Caki2 (cell line): ENCODE data around the gene HDAC3. TPM values are rescaled to one million over a fixed set of nuclear protein-coding genes. Genes with fewer than 3 reads are reported as not detected.

Experiments used
- DNase-seq: peaks from one replicate; pipeline ENCODE4 v3.0.0-alpha.2; 2015; ENCODE audit warnings: low read depth
- in situ Hi-C: cut with HindIII; loops from 2 replicates; pipeline ENCODE4 v1.10.0; 2016; ENCODE audit warnings: low sequenced_read_pairs, low pct_unique_long_range_greater_than_20kb, mixed read lengths
- total RNA-seq: library from RNA; depleted of rRNA; stranded (reverse); fragments of >200 nt; shearing (Covaris generic); gene quantifications from 2 replicates; pipeline ENCODE4 v1.2.3, GENCODE V29; 2014; ENCODE audit warnings: low replicate concordance

HDAC3 gene
- total RNA-seq, 1 experiment from 2014 or later, result 114 TPM

DNA sequence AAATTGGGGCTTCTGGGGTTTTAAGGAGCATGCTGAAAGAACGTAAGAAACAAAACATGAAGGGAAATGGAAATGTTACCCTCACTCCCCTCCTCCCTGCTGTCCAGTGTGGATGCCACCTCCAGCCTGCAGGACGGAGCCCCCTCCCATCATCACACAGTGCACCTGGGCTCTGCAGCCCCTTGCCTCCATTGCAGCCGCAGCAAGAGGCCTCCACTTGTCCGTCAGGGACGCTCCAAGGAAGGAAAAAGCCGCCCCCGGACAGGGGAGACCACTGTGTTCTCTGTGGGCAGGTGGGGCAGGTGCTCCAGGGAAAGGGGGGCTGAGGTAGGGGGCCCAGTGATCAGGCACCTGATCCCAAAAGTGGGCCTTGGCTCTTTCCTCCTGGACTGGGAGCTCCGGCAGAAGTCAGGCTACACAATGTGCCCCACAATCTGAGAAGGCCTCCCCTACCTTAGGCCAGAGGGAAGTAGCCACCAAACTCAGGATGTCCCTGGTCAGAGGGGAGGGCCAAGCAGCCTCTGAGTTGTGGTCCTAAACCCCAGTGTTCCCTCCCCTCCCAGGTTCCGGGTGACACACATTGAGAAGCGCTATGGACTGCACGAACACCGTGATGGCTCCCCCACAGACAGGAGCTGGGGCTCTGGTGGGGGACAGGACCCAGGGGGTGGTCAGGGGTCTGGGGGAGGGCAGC is 2.9 kb upstream of the HDAC3 start:
- no peak for DNase-seq
- in situ Hi-C loops, result no loop called here

DNA sequence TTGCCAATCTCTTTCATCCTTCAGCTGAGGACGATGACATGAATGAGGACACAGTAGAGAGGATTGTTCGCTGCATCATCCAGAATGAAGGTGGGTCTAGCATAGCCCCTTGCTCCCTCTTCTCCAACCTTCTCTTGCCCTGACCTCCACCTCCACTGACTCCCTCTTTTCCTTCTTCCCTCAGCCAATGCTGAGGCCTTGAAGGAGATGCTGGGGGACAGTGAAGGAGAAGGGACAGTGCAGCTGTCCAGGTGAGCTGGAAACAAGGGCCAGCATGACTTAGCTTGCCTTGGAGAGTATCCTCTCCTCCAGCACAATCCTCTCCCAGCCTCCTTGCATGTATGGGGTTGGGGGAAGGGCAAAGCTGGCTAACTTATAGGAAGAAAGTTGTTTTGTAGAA is 2.1 kb upstream of the HDAC3 start:
- no peak for DNase-seq
- in situ Hi-C loops, result no loop called here

DNA sequence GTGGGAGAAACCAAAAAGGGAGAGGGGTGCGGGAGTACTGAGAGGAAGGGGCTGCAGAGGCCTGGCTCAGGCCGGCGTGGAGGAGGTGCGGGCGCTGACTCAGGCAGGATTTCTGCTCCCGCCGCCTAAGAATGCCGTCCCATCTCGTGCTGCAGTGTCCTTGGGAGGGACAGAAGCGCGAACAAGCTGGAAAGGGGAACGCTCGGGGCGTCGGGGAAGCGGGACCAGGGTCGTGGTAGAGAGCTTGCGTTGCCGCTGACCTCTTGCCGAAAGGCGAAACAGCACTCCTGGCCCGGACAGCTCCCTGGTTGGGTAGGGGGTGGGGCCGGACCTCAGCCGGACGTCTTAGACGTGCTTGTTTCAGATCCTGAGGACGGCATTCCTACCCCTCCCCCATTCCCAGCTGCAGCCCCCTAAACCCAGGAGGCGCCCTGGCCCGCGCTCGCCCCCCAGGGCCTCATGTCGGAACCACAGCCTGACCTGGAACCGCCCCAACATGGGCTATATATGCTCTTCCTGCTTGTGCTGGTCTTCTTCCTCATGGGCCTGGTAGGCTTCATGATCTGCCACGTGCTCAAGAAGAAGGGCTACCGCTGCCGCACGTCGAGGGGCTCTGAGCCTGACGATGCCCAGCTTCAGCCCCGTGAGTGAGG is 1.2 kb upstream of the HDAC3 start:
- no peak for DNase-seq
- in situ Hi-C loops, result no loop called here

DNA sequence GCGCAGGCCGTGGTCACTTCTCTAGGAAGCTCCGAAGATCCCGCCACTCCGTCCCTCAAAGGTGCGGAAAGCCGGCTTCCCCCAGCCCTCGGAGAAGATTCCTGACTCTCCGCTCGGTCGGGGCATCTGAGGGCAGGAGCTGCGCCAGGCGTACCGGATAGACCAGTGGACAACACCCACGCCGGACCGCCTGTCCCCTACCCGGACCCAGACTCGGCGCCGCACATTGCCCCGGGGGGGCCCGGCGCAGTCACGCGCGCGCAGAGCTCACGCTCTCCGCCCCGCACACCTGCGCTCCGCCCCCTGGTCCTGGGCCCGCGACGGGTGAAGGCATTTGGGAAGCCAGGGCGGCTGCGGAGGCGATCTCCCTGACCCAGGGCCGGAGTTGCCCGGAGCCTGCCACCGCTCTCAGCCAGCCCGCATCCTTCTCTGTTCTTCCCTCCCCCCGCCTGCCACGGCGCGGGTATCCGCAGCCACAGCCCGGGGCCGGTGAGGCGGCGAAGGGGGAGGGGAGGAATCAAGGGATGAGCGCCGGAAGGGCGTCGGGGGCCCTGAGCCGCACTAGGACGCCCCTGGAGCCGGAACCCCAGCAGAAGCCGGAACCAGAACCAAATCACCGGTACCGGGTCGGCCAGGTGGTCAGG is 596 bp upstream of the HDAC3 start:
- DNase-seq, result no peak
- in situ Hi-C loops, result no loop called here

DNA sequence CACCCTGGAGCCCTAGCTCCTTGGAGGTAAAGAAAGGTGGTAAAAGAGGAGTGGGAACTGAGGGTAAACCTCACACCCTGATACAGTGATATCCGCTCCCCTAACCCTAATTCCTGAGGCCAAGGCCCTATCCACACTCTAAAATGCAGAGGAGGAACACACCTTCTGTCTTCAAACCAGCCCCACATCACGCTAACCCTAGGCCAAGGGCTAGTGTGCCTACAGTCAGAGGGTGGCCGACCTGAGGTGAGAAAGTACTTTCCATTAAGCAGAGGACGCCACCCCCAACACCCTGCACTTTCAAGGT is 590 bp downstream of the HDAC3 start:
- in situ Hi-C loops, result no loop called here
- DNase-seq, result no peak

DNA sequence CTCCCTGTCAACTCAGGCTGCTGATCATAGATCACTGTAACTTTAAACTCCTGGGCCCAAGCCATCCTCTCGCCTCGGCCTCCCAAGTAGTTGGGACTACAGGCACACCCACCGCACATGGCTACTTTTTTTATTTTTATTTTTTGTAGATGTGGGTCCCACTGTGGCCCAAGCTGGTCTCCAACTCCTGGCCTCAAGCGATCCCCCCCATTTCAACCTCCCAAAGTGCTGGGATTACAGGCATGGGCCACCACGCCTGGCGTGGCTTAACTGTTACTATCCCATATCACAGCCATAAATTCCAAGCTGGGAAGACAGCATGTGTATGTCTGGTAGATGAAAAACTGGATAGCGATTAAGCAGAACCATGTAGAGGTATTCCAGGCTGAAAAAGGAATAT is 1.0 kb downstream of the HDAC3 start:
- DNase-seq, result no peak
- in situ Hi-C loops, result no loop called here

DNA sequence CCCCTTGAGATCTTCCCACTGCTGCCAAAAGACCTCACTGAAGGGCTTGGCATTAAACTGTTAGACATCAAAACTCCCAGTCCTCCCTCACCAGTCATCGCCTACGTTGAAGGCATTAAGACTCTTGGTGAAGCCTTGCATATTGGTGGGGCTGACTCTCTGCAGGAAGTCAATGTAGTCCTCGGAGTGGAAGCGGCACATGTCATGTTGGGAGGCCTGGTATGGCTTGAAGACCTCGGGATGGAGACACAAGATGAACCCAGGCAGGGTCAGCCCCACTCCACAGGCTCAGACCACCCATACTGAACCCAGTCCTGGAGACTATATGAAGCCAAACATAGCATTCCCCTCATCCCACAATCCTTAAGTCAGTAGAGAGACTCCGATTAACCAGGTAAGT is 1.9 kb downstream of the HDAC3 start:
- in situ Hi-C loops, result no loop called here
- DNase-seq, result no peak

DNA sequence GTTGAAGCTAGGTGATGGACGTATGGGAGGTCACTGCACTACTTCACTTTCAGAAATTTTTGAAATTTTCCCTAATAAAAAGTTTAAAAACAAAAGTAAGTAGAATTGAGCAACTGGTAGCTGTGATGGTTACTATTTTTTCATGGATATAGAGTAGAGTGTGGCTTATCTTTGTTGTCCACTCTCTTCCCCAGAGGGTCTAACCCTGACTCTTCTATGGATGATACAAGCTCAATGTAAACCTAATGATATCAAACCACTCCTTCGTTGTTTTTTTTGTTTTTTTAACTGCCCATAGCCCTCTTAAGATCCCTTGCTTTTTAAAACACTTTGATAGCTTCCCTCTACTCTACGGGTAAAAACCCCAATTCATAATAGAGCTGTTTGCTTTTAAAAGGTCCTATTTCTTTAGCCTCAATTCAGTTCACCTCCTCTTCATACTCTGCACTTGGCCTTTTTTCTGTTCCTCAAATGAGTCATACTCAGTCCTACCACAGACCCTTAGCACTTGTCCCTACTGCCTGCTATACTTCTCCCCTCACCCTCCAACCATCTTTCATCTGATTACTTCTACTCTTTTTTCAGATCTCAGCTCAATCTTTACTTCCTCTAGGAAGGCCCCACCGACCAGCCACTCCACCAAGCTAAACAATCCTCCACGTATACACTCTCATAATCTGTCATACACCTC is 2.6 kb downstream of the HDAC3 start:
- in situ Hi-C loops, result no loop called here
- DNase-seq, result no peak

DNA sequence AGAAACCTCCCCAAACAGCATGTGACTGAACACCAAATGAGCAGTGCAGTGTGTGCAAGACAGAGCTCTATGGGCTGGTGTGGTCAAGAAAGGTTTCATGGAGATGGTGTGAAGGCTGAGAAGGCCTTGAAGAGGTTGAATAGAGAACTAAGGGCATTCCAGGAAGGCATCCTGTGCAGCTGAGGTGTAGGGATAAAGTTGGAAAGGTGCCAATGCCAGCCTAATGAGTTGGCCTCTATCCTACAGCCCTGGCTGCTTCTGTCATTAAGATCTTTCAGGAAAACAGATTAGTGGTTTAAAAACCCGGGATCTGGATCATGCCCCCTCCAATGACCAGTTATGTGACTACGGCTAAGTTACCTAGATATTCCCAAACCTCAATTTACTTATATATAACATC is 4.0 kb downstream of the HDAC3 start:
- no peak for DNase-seq
- in situ Hi-C loops, result no loop called here

DNA sequence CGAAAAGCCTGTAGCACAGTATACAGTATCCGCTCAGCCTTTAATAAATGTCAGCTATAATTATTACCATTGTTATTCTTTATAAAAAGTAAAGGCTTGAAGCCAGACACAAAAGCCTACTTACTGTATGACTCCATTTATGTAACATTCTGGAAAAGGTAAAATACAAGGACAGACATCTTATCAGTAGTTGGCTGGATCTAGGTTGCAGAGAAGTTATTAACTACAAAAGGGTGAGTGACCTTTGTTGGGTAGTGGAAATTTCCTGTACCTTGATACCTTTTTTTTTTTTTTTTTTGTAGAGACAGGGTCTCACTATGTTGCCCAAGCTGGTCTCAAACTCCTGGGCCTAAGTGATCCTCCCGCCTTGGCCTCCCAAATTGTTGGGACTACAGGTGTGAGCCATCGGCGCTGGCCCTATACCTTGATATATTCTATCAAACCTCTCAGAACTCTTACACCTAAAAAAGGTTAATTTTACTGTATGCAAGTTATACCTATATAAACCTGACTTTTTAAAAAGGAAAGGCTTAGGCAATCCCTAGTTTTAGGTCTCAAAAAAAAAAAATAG is 6.0 kb downstream of the HDAC3 start:
- no peak for DNase-seq
- in situ Hi-C loops, result no loop called here

DNA sequence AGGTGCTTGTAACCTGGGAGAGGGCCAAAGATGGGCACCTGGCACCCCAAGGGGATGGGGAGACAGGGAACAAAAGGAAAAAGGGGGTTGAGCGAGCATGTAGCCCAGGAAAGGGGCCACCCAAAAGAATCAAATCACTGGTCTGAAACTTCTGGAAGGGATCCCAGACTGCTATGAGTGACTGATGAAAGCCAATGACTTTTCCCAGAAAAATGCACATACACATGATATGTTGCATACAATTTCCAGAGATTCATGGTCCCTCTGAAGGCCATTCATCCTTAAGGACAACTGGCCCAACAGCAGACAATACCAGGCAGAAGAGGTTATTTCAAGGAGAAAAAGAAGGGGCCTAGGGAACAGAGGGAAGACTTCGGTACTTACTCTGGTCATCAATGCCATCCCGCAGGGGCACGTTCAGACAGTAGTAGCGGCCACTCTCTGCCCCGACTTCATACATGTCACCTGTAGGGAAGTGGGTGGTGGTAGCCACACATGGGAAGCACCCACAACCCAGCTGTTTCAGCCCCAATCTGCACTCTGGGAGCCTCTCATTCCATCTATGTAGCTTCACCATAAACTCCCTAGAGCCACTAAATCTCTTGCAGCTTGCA is 8.4 kb downstream of the HDAC3 start:
- in situ Hi-C loops, result no loop called here
- DNase-seq, result no peak

DNA sequence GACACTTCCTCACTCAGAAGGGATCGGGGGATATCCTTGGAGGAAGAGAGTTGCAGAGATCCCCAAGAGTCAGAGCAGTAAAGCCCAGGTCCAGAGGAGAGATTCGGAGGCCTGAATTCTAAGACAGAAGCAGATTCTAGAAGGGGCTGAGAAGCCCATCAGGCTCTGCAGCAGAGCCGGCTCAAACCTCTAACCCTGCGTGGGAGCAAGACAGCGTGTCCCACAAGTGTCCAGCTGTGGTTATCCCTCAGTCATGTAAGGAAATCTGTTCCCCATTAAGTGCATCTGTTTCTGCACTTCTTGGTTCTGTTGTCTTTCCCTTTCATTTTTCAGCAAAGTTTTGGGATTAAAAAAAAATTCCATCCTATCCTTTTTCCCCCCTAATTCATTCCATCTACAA is 13.0 kb downstream of the HDAC3 start:
- DNase-seq, result no peak
- in situ Hi-C loops, result no loop called here

DNA sequence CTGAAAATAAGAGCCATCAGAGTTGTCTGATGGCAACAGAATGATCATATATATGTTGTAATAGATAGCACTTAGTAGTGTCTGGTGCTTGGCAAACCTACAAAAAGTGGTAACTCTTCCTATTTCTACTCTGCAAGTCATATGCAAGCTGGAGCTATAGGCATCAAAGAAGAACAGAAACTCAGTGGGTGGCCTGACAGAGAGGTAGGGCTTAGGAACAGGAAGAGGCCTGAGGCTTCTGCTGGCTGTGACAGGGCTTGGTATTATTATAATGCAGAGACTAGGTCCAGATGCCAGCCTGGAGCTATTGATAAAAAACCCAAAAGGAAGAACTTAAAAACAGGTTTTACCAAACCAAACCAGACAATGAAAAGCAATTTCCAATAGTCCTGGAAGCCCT is 13.5 kb downstream of the HDAC3 start:
- in situ Hi-C loops, result no loop called here
- DNase-seq, result no peak

DNA sequence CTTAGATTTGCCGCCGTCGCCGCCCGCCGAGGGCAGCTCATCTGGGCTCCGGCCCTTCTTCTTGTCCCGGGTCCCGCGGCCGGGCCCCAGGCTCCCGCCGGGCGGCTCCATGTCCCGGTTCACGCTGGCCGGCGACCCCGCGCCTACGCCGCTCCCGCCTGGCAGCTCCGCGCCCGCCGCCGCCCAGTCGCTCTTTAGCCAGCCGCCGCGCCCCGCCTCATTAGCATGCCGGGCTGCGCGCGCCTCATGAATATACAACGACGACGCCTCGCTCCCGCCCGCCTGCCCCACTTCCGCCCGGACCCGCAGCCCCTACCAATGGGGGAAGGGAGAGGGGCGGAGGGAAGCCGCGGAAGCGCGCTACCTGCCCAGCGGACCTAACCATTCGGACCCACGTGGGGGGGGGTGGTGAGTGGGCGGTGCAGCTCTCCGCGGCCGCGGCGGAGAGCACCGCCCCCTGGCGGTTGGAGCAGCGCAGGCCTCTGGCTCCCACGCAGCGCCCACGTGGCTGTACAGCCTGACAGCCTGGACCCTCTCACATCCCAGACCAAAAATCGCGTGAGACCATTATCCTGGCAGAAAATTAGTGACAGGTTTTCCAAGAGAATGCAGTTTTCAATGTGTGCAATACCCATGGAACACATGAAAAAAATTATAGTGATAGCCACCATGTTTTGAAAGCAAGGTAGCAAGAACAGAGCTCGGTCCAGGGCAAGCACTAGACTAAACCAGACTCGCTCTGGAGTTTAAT is 17.7 kb downstream of the HDAC3 start, which contains the start of gene DIAPH1:
TSS of gene DIAPH1 (minus strand) at position 197 of the 751 bp plus-strand sequence. CDS start at position 111, 86 bp downstream.
- DNase-seq, result peak; percentile 96

DNA sequence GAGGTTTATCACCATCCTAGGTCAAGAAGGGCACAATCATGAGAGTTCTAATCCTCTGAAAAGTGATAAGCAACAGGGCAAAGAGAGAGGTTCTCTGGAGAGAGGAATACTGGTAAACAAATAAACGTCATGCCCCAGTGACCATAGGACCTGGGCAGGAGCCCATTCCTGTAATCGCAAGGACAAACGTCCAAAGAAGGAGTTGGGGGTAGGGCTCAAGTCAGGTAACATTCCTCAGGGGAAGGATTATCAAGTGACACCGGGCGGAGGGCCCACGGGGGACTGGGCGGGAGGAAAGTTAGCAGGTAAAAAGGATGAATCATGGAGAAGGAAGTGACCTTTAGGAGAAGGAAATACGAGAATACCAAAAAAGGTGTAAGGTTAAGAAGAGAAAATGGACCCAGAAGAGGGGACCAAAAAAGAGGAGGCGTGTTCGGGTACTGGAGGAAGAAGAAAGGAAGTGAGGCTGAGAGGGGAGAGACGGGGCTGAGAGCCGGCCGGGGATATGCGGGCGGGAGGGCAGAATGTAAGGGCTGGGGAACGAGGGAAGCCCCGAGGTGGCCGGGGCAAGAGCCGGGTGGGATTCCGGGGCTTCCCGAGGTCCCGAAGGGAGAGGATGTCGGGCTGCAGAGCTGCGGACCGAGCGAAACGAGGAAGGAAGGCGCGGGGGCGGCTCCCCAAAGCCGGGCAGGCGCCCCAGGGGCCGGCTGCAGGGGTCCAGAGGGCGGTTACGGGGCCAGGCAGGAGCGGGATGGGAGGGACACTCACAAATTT is 18.4 kb downstream of the HDAC3 start:
- peak; percentile 65 for DNase-seq
- in situ Hi-C loops, result no loop called here

More for the DNA sequence above, 17.7 kb downstream of the HDAC3 start, which contains the start of gene DIAPH1:
- in situ Hi-C loops, result no loop called here

DNA sequence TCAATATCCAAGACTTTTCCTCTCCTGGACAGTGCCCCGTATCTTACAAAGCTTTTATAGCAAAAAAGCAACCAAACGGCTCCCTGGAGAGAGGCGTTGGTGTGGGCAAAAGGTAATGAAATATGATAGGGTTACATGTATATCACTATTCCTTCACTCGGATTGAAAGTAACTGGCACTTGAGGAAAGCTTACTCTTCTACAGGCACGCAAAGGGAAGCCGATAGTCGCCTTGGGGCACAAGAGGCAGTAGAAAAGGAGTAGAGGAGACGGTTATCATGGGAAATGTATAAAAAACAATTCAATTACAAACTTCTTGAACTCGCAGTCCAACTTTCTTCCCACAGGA is 19.0 kb downstream of the HDAC3 start:
- peak; percentile 50 for DNase-seq
- in situ Hi-C loops, result no loop called here

DNA sequence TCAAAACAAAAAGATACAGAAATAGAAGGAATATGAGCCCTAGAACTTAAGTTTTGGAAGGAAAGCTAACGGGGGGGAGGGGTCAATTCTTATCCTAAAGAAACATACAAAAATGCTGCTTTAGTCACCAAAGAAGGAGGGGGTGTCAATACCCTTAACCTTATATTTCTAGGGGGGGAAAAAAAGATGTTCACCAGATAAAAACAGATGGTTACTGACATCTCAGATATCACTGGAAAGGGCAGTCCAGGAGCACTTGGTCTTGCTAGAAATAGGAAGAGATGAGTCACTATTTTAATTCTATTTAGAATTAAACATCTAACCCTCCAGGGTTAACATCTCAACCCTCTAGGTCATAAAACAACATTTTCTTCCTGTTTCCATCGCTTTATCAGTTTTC is 19.5 kb downstream of the HDAC3 start:
- in situ Hi-C loops, result no loop called here
- DNase-seq, result no peak
